NT2/D1 (cell line): Measurements from ENCODE around the gene CD300LD.

Source experiments
- SUZ12 ChIP-seq: IDR thresholded peaks from 2 replicates; pipeline ENCODE4 v1.6.1; 2011; ENCODE audit not compliant: insufficient read length, insufficient read depth; ENCODE audit errors: extremely low read depth
- YY1 ChIP-seq: IDR thresholded peaks from 2 replicates; pipeline ENCODE4 v1.6.1; 2011; ENCODE audit not compliant: insufficient read length, insufficient read depth
- ZNF274 ChIP-seq: IDR thresholded peaks from 2 replicates; pipeline ENCODE4 v1.6.1; 2011; ENCODE audit warnings: mild to moderate bottlenecking, low read depth, low read length

DNA sequence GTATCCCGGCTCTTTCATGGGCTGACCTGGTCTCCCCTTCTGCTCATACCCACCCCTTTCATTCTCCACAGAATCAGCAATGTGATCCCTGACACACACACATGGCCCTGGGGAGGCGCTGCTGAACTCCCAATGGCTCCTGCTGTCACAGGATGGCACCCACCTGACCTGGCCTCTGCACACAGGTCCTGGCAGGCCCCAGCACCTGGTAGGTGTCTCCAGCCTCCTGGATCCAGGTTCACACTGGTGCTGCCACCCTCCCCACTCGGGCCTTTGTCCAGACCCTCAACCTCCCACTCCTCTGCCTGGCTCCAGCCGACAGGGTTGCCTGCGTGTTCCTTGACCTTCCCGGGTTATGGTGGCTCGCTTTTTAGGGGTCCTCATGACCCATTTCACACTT lies 44.8 kb downstream of the CD300LD start:
- TF ChIP-seq YY1 (no peak), ZNF274 (no peak), SUZ12 (no peak)
